Liver (tissue), 9 donors: Measurements from ENCODE around the gene OMP. TPM values are rescaled to one million over a fixed set of nuclear protein-coding genes. Genes with fewer than 3 reads are reported as not detected.

Experiments
- DNase-seq: peaks from one replicate; pipeline ENCODE4 v3.0.0-alpha.2; 2017; ENCODE audit warnings: low spot score
- H3K27ac ChIP-seq, 2 donors: one replicate each; pipeline ENCODE4 v1.7.0; 2013; ENCODE audit warnings: inconsistent platforms in 2 of 2, low read length in 2 of 2, control low read depth in 1 of 2, low read depth in 1 of 2, mild to moderate bottlenecking in 1 of 2
- H3K27me3 ChIP-seq, 4 donors: one replicate each; pipeline versions ENCODE4 v1.6.1 to v1.7.0; 2013; ENCODE audit warnings: low read length in 3 of 4, inconsistent platforms in 1 of 4, mild to moderate bottlenecking in 1 of 4, moderate library complexity in 1 of 4; ENCODE audit not compliant: control insufficient read depth in 4 of 4, insufficient read depth in 4 of 4
- H3K36me3 ChIP-seq, 4 donors: one replicate each; pipeline versions ENCODE4 v1.6.1 to v1.7.0; 2013; ENCODE audit warnings: low read length in 3 of 4, mild to moderate bottlenecking in 3 of 4, low read depth in 1 of 4, moderate library complexity in 1 of 4; ENCODE audit not compliant: control insufficient read depth in 4 of 4, insufficient read depth in 3 of 4
- H3K4me1 ChIP-seq, 4 donors: one replicate each; pipeline versions ENCODE4 v1.6.1 to v1.7.0; 2013; ENCODE audit warnings: low read length in 3 of 4, mild to moderate bottlenecking in 3 of 4, moderate library complexity in 1 of 4; ENCODE audit not compliant: control insufficient read depth in 4 of 4, insufficient read depth in 4 of 4
- H3K4me3 ChIP-seq, 3 donors: one replicate each; pipeline versions ENCODE4 v1.6.1 to v1.7.0; 2013; ENCODE audit warnings: low read length in 3 of 3, control low read depth in 1 of 3, low read depth in 1 of 3, mild to moderate bottlenecking in 1 of 3
- H3K9ac ChIP-seq, 2 donors: one replicate each; pipeline ENCODE4 v1.7.0; 2013; ENCODE audit warnings: low read length in 2 of 2, mild to moderate bottlenecking in 2 of 2, moderate library complexity in 2 of 2, control low read depth in 1 of 2, low read depth in 1 of 2
- H3K9me3 ChIP-seq, 4 donors: one replicate each; pipeline versions ENCODE4 v1.6.1 to v1.7.0; 2013; ENCODE audit warnings: low read length in 3 of 4; ENCODE audit not compliant: control insufficient read depth in 4 of 4
- ATF3 ChIP-seq: IDR thresholded peaks from 2 replicates; pipeline ENCODE4 v1.6.1; 2016; ENCODE audit warnings: antibody characterized with exemption
- CTCF ChIP-seq: fragments of 150-350 bp; IDR thresholded peaks from 2 replicates; pipeline ENCODE4 v1.5.1; 2017; ENCODE audit warnings: improper control_type of control experiment, low read depth, low read length; ENCODE audit not compliant: missing input control
- EGR1 ChIP-seq, 2 donors: IDR thresholded peaks; 2 replicates each; pipeline ENCODE4 v1.6.1; 2016 to 2018; ENCODE audit warnings: antibody characterized with exemption in 2 of 2, low read depth in 2 of 2
- FOXA2 ChIP-seq: IDR thresholded peaks from 2 replicates; pipeline ENCODE4 v1.6.1; 2016; ENCODE audit warnings: antibody characterized with exemption
- GABPA ChIP-seq, 2 donors: IDR thresholded peaks in 1 of 2; conservative IDR thresholded peaks in 1 of 2; 2 replicates each; pipeline ENCODE4 v1.6.1; 2016; ENCODE audit warnings: antibody characterized with exemption in 2 of 2, mild to moderate bottlenecking in 1 of 2, moderate library complexity in 1 of 2
- HNF4A ChIP-seq, 2 donors: conservative IDR thresholded peaks; 2 replicates each; pipeline ENCODE4 v1.6.1; 2016; ENCODE audit warnings: antibody characterized with exemption in 2 of 2, mild to moderate bottlenecking in 2 of 2
- HNF4G ChIP-seq: IDR thresholded peaks from 2 replicates; pipeline ENCODE4 v1.6.1; 2016; ENCODE audit warnings: antibody characterized with exemption
- JUND ChIP-seq, 2 donors: IDR thresholded peaks; 2 replicates each; pipeline ENCODE4 v1.6.1; 2016; ENCODE audit warnings: antibody characterized with exemption in 2 of 2
- MAX ChIP-seq: IDR thresholded peaks from 2 replicates; pipeline ENCODE4 v1.6.1; 2016; ENCODE audit warnings: antibody characterized with exemption
- NR2F2 ChIP-seq: IDR thresholded peaks from 2 replicates; pipeline ENCODE4 v1.6.1; 2016; ENCODE audit warnings: antibody characterized with exemption
- RAD21 ChIP-seq, 2 donors: IDR thresholded peaks; 2 replicates each; pipeline ENCODE4 v1.6.1; 2016; ENCODE audit warnings: antibody characterized with exemption in 2 of 2, mild to moderate bottlenecking in 2 of 2
- REST ChIP-seq: IDR thresholded peaks from 2 replicates; pipeline ENCODE4 v1.6.1; 2016; ENCODE audit warnings: antibody characterized with exemption, mild to moderate bottlenecking
- RXRA ChIP-seq, 2 donors: IDR thresholded peaks; 2 replicates each; pipeline ENCODE4 v1.6.1; 2017 to 2018; ENCODE audit warnings: antibody characterized with exemption in 2 of 2, mild to moderate bottlenecking in 1 of 2
- TAF1 ChIP-seq: conservative IDR thresholded peaks from 2 replicates; pipeline ENCODE4 v1.6.1; 2016; ENCODE audit warnings: antibody characterized with exemption, mild to moderate bottlenecking
- YY1 ChIP-seq: IDR thresholded peaks from 2 replicates; pipeline ENCODE4 v1.6.1; 2016; ENCODE audit warnings: antibody characterized with exemption, mild to moderate bottlenecking
- ZBTB33 ChIP-seq: IDR thresholded peaks from 2 replicates; pipeline ENCODE4 v1.6.1; 2016; ENCODE audit warnings: antibody characterized with exemption
- WGBS: extraction: QIAGEN DNeasy Blood & Tissue Kit; methylation state at CpG from one replicate; pipeline ENCODE4 v1.1.7; 2013; 5-methylcytosine and 5-hydroxymethylcytosine counted together
- polyA plus RNA-seq, 2 donors: library from polyadenylated mRNA; stranded (reverse) in 1 of 2; unstranded in 1 of 2; fragments of 200-250 nt in 1 of 2; fragments of >200 nt in 1 of 2; fragmentation: Nextera tagmentation in 1 of 2; extraction: Ambion mirVana in 1 of 2; gene quantifications; one replicate each; pipeline versions ENCODE4 v1.2.1 to v1.2.3, GENCODE V29; 2013 to 2015
- total RNA-seq, 2 donors: library from RNA; depleted of rRNA; stranded (reverse); fragments of >200 nt; gene quantifications; one replicate each; pipeline ENCODE4 v1.2.3, GENCODE V29; 2014
- donor health status: healthy.
- donor health status: healthy.
- donor health status: healthy.
- donor health status: healthy.
- donor health status: healthy.

Gene OMP
- total and polyA plus RNA-seq, 4 donors: 0.24 to 0.75 (median 0.65) TPM; not detected in 1

- H3K27ac ChIP-seq: peak overlapping the region; percentile 64 to 68
- no peak for TF ChIP-seq TAF1
- no peak for TF ChIP-seq ATF3
- no peak for TF ChIP-seq GABPA (IDR thresholded peaks at IDR 0.05 in 1 of 2, conservative IDR thresholded peaks at IDR 0.05 in 1 of 2)
- TF ChIP-seq ZBTB33: no peak
- no peak for TF ChIP-seq EGR1 (IDR thresholded peaks at IDR 0.05; ENCODE audit: low read depth in 2 of 2)
- TF ChIP-seq YY1: no peak
- no peak for TF ChIP-seq RAD21 (IDR thresholded peaks at IDR 0.05)
- no peak for TF ChIP-seq REST
- no peak for TF ChIP-seq MAX
- no peak for TF ChIP-seq JUND (IDR thresholded peaks at IDR 0.05)
- TF ChIP-seq HNF4A (conservative IDR thresholded peaks at IDR 0.05): no peak
- TF ChIP-seq FOXA2: no peak
- no peak for TF ChIP-seq HNF4G
- no peak for TF ChIP-seq NR2F2
Observed at GRCh38 chr11:77126861-77127234, 24.2 kb downstream of the OMP start.

GRCh38 chr11:77127235-77127911 lies 24.7 kb downstream of the OMP start:
- H3K4me1 ChIP-seq: peaks cover 16 to 61% (median 53%) of the 10 kb centered on the region in 4 donors
- WGBS: 2% methylated on average over 27 of the region's 27 CpGs
- no peak for TF ChIP-seq TAF1
- TF ChIP-seq FOXA2: no peak
- TF ChIP-seq CTCF: peak; percentile 89
- peak; percentile 89 to 94 for TF ChIP-seq RAD21 (IDR thresholded peaks at IDR 0.05)
- TF ChIP-seq RXRA (IDR thresholded peaks at IDR 0.05): peak in 1 of 2 donors; percentile 18
- peak overlapping the region; percentile 64 to 68 for H3K27ac ChIP-seq
- no peaks in the 10 kb centered on the region for H3K27me3 ChIP-seq
- H3K9ac ChIP-seq: peak overlapping the region; percentile 20 to 58
- no peaks in the 10 kb centered on the region for H3K9me3 ChIP-seq
- H3K4me3 ChIP-seq: peak overlapping the region; percentile 30 to 61 (median 31)
- DNase-seq: peak; percentile 79
- H3K36me3 ChIP-seq: peaks cover 0 to 23% (median 13%) of the 10 kb centered on the region in 4 donors

More at GRCh38 chr11:77126861-77127234, 24.2 kb downstream of the OMP start:
- Histone ChIP-seq H3K36me3 (peaks cover 2 to 25% (median 13%) of the 10 kb centered on the region in 4 donors), H3K9me3 (no peaks in the 10 kb centered on the region), H3K9ac (peak overlapping the region in 1 of 2 donors; percentile 20), H3K4me3 (peak overlapping the region in 2 of 3 donors; percentile 30 to 31), H3K27me3 (no peaks in the 10 kb centered on the region), H3K4me1 (peaks cover 16 to 56% (median 48%) of the 10 kb centered on the region in 4 donors)
- DNase-seq: no peak
- 15% methylated on average over 10 of the region's 10 CpGs for WGBS
